Dedifferentiated amniotic fluid mesenchymal stem cell (primary cell): ENCODE data around the gene GFOD1.
A peak's percentile ranks its signal among the peaks of the same experiment; 100 is the strongest.

Source experiments
- DNase-seq: peaks from one replicate; pipeline ENCODE4 v3.0.0-alpha.2; 2016; ENCODE audit errors: extremely low spot score

GFOD1 gene

DNA sequence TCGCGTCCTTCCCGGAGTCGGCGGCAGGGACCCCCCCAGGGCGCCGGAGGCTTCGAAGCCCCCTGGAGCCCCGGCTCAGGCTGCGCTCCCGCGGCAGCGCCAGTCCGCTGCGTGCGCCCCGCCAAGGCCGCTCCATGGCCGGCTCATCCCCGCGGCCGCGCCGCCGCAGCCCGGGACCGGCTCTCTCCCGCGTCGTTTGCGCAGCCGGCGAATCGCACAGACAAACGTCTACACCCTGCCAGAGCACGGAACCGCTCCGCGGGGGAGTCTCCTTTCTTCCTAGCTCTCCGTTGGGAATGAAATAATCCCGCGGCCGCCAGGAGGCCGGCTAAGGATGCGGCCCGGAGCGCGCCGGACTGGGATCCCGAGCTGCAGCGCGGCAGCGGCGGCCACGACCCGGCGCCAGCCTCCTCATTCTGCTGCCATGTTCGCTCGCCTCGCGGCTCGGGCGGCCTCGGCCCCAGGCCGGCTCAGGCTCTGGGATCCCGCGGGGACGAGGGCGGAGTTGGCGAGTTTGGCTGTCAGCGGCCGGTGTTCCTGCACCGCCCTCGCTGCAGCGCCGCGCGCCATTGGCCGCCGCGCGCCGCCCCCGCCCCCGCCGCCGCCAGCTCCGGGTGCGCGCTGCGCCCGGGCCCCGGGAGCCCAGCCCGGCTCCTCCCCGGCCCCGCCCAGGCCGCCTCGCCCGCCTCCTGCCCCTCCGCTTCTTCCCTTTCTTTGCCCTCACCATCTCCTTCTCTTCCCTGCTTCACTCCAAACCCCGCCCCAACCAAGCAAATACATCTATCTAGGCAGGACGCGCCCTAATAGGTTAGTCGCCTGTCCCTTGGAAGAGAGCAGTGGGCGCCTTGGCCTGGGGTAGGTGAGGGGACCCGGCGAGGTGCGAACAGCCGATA lies at the start of gene GFOD1:
Gene GFOD1 (minus strand): TSS at position 479 of the 893 bp plus-strand sequence. CDS start 710 bp downstream, outside the sequence.
- DNase-seq = peak; percentile 59

DNA sequence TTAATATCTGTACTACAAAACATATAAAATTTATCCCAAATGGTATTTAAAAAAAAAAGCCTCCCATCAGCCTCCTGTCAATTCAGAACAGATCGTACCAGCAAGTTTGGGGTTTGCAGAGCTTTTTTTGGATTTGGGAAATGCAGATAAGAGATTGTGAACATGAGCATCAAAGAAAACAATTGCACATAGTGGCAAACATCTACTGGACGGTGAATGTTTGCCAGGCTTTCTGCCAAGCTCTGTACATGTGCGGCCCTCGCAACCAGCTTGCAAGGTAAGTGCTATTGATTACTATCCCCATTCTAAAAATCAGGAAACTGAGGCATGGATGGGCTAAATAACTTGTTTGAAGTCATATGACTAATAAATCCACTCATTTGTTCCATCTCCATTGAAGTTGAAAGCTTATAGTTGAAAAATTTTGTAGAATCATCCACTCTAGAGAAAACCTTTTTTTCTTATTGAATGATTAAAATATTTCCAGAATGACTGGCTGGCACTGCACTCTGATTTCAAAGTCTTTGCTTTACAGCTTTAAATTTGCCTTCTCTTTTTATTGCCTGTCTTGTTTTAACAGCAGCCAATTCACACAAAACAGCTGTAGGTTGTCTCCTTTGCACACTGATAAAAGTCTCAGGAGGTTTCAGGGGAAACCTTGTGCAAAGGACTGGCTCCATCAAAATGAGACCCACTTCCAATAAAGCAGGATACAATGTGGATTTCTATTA lies 49.6 kb upstream of the GFOD1 start:
- no peak for DNase-seq

DNA sequence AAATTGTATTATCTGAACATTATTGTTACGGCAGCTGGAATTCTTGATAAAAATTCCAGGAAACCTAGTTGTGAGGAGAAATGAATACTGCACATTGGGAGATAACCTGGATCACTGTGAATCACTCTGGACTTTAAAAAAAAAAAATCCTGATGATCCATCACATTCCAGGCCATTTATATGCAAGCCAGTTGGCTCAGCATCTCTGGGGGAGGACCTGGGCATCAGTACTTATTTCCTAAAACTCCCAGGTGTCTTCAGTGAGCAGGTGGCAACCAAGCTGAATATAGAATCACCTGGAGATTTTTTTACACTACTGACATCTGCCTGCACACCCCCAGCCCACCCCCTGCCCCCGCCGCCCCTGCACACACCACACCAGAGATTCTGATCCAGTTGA lies 47.9 kb upstream of the GFOD1 start:
- DNase-seq = no peak

DNA sequence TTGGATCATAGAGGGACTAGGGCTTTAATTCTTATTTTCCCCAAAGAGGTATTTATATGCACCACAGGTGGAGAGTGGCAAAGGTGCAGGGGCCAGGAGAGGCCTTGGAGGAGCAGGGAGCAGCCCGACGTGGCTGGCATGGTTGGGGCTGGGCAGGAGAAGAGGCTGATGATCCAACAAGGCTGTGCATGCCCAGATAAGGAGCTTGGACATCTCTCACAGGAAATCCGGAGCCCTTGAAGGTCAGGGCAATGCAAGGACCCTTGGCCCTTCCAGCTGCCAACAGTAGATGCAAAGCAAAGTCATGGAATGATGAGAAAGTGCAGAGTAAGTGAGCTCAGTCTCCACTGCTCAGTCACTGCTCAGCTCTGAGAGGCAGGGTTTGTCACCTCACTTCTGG lies 47.1 kb upstream of the GFOD1 start:
- DNase-seq = no peak

DNA sequence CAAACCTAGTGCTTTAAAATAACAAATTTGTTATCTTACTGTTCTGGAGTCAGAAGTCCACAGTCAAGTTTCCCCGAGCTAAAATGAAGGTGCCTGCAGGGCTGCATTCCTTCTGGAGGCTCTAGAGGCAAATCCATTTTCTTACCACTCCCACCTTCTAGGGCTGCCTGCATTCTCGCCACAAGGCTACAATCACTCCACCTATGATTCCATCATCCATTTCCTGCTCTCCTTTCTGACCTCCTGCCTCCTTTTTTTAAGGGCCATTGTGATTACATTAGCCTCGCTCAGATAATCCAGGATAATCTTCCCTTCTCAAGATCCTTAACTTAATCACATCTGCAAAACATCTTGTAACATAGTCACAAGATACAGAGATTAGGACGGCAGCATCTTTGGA lies 44.6 kb upstream of the GFOD1 start:
- no peak for DNase-seq

GRCh38 chr6:13528777-13529343 lies 41.5 kb upstream of the GFOD1 start:
- DNase-seq = no peak

GRCh38 chr6:13528232-13528631 lies 40.8 kb upstream of the GFOD1 start:
- no peak for DNase-seq

DNA sequence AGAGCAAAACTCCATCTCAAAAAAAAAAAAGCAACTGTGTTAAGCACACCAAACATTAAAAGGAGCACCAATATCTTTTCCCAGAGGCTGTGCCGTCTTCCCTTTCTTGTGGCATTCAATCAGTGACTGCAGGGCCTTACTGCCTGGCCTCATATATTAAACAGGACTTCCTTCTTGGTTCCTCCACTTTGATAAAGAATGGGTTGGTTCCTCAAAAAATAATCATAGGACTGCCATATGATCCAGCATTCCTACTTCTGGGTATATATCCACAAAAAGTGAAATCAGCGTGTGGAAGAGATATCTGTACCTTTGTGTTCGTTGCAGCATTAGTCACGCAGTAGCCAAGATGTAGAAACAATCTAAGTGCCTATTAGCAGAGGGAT lies 40.3 kb upstream of the GFOD1 start:
- DNase-seq = no peak

DNA sequence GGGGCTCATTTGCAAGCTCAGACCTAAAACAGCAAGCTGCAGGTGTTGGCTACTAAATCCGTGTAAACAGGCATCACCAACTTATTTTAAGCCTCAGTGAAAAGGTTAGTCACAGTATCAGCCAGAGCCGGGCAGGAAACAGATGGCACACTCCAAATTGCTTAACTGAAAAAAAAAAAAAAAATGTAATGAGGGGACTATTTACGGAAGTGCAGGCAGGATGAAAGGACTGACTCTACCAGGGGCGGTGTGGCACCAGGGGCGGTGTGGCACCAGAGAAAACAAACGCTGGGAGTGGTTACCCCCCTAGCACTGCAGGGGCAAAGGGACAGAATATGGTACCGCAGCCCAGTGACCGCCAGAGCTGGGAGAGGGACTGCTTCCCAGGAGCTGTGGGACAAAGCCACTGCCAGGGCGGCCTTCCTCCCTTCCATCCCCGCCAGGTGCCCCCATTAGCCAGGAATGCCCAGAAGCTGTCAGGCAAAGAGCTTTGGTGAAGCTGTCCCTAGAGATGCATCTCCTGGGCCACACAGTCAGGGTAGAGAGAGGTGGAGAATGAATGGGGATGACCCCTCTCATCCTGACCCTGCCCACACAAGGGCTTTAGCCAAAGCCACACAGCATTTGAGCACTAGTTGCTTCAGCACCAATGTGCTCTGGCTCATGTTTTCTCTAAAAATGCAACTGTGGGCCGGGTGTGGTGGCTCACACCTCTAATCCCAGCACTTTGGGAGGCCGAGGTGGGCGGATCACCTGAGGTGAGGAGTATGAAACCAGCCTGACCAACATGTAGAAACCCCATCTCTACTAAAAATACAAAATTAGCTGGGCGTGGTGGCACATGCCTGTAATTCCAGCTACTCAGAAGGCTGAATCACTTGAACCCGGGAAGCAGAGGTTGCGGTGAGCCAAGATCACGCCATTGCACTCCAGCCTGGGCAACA lies 39.6 kb upstream of the GFOD1 start:
- DNase-seq = no peak

DNA sequence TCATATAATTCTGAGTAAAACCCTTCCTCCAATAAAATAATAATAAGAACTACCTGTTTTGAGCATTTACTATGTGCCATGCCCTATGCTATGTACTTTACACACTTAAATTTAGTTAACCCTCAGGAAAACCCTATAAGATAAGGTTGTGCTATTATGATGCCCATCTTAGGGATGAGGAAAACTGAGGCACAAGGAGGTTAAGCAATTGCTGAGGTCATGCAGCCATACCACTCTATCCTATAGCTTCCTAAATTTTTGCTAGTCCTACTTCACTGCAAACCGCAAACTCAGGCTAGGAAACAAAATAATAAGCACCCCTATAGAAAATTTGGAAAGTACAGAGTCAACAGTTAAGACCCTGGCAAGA lies 38.9 kb upstream of the GFOD1 start:
- no peak for DNase-seq

DNA sequence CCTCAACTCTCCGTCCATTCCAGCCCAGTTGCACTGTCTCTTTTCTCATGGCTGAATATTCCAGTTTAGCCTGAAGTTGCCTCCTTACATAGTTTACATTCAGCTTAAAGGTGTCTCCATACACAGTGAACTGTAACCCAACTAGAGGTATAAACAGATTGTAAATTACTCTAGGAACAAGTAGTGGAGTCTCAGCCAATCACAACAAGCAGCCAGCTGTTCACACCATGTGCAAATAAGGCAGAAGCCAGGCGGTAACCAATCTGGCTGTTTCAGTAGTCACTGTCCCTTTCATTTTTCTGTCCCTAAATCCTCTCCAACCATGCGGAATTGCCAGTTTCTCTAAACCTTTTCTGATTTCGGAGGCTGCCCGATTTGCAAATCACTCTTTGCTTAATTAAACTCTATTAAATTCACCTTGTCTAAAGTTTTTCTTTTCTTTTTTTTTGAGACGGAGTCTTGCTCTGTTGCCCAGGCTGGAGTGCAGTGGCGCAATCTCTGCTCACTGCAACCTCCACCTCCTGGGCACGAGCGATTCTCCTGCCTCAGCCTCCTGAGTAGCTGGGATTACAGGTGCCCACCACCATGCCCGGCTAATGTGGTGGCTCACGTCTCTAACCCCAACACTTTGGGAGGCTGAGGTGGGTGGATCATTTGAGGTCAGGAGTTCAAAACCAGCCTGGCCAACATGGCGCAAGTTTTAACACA lies 37.6 kb upstream of the GFOD1 start:
- no peak for DNase-seq

- no peak for DNase-seq
These were observed 36.6 kb upstream of the GFOD1 start for GRCh38 chr6:13523826-13524622.

GRCh38 chr6:13522656-13523055 lies 35.3 kb upstream of the GFOD1 start:
- DNase-seq = no peak

GRCh38 chr6:13519839-13520238 lies 32.4 kb upstream of the GFOD1 start:
- DNase-seq = no peak

GRCh38 chr6:13517116-13517515 lies 29.7 kb upstream of the GFOD1 start:
- no peak for DNase-seq

DNA sequence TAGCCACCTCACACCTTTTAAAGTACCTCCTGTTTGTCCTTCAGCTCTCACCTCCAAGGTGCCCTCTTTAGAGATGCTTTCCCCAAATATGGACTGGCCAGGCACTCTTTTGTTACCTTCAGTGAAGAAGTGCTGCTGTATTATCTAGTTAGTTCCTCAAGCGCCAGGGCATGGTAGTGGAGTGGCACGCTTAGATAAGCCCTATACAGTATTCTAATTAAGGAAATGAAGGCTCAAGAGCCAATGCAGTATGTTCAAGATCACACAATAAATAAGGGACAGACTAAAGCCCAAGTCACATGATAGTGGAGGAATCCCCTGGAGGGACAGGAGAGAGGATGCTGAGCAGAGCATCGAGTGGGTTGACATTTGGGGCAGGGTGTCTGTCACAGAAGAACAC lies 28.5 kb upstream of the GFOD1 start:
- no peak for DNase-seq

DNA sequence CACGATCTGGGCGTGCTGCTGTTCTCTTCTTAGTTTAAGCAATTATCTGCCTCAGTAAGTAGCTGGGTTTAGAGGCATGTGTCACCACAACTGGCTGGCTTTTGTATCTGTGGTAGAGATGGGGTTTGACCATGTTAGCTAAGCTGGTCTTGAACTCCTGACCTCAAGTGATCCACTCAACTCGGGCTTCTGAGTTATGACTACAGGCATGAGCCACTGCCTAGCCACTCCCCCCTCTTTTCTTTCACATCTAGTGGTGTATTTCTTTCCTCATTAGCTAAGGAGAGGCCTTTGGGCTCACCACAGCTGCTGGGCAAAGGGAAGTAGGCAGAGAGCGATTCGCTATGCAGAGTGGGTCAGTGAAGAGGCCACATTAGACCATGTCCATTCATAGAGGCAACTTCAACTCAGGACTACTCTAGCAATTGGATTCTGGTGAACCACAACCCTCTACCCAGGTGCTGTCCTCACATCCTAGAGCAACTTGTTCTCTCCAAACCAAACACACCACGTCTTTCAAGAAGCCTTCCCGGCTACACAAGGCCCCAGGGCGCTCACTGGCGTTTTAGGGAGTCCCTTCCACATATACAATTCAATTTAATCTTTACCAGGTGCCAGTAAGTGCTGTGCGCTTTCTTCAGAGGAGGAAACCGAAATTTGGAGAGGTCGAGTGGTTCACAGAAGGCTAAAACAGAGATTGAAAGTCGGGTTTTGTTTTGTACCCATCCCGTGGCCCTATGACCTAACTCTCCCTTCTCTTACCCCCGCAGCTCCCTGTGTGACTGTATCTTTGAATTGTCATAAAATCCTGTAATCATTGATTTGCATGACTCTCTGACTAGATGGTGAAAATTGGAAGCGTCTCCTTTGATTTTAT lies 26.5 kb upstream of the GFOD1 start:
- no peak for DNase-seq

GRCh38 chr6:13512900-13513299 lies 25.5 kb upstream of the GFOD1 start:
- no peak for DNase-seq
